Naive thymus-derived CD4-positive, alpha-beta T cell (primary cell): ENCODE results near the gene MSLN. TPM values are rescaled to one million over a fixed set of nuclear protein-coding genes. Genes with fewer than 3 reads are reported as not detected.

ENCODE experiments used
- microRNA-seq: library from miRNA; unstranded; fragments of <30 nt; microRNA quantifications from one replicate; pipeline ENCODE4 v1.2.0, GENCODE V29; 2022; ENCODE audit warnings: borderline microRNAs expressed
- polyA plus RNA-seq, 2 donors: library from polyadenylated mRNA; unstranded; fragments of 300-500 nt; fragmentation: Illumina TruSeq; gene quantifications; one replicate each; pipeline ENCODE4 v1.2.3, GENCODE V29; 2021
- total RNA-seq, 6 experiments: library from RNA in 5 of 6; stranded (reverse) in 5 of 6; gene quantifications; 1 replicate in 5 of 6; 2 replicates in 1 of 6; pipeline ENCODE4 v1.2.3 and lab custom pipeline; 2021 to 2026

MSLN gene
- total and polyA plus RNA-seq, 7 experiments from 2014 or later, result 0.64 TPM; not detected in 6

Small RNA genes within 50 kb of the gene (microRNA-seq; reads per million reads assigned to microRNA genes)
- gene MIR662, result not detected

Other genes starting within 250 kb of the MSLN start
- 10 to 100 TPM; 51.0 to 89.8 (median 55.6) TPM for gene CAPN15, start 233.0 kb upstream of the MSLN start, total RNA-seq
- 1 to 10 TPM; 3.2 to 7.5 TPM for gene CAPN15, start 233.0 kb upstream of the MSLN start, polyA plus RNA-seq
- not detected for gene PRR35, start 200.3 kb upstream of the MSLN start, total RNA-seq
- gene PRR35, start 200.3 kb upstream of the MSLN start, polyA plus RNA-seq, result not detected
- gene NHLRC4, start 193.7 kb upstream of the MSLN start, total RNA-seq, result 1 to 10 TPM; 1.6 to 5.8 (median 3.2) TPM
- gene NHLRC4, start 193.7 kb upstream of the MSLN start, polyA plus RNA-seq, result 1 to 10 TPM; 4.6 to 5.1 TPM
- 10 to 100 TPM; 27.1 to 63.0 (median 45.1) TPM for gene PIGQ, start 190.8 kb upstream of the MSLN start, total RNA-seq
- 10 to 100 TPM; 12.3 to 16.2 TPM for gene PIGQ, start 190.8 kb upstream of the MSLN start, polyA plus RNA-seq
- 10 to 100 TPM; 15.8 to 23.2 (median 17.8) TPM for gene RAB40C, start 170.7 kb upstream of the MSLN start, total RNA-seq
- 10 to 100 TPM in 1 of 2 donors, 1 to 10 TPM in 1; 7.9 to 17.5 TPM for gene RAB40C, start 170.7 kb upstream of the MSLN start, polyA plus RNA-seq
- under 1 TPM; 0.34 to 0.81 (median 0.56) TPM for gene WFIKKN1, start 129.7 kb upstream of the MSLN start, total RNA-seq
- gene WFIKKN1, start 129.7 kb upstream of the MSLN start, polyA plus RNA-seq, result not detected
- 10 to 100 TPM; 41.7 to 97.5 (median 64.0) TPM for gene METTL26, start 124.4 kb upstream of the MSLN start, total RNA-seq
- 10 to 100 TPM; 95.8 to 96.9 TPM for gene METTL26, start 124.4 kb upstream of the MSLN start, polyA plus RNA-seq
- 10 to 100 TPM; 21.4 to 33.6 (median 28.8) TPM for gene MCRIP2, start 118.9 kb upstream of the MSLN start, total RNA-seq
- 10 to 100 TPM; 26.8 to 35.8 TPM for gene MCRIP2, start 118.9 kb upstream of the MSLN start, polyA plus RNA-seq
- 10 to 100 TPM; 11.7 to 70.6 (median 13.9) TPM for gene WDR90, start 111.4 kb upstream of the MSLN start, total RNA-seq
- under 1 TPM; 0.56 to 0.63 TPM for gene WDR90, start 111.4 kb upstream of the MSLN start, polyA plus RNA-seq
- 100 to 1,000 TPM; 145 to 232 (median 186) TPM for gene RHOT2, start 92.6 kb upstream of the MSLN start, total RNA-seq
- gene RHOT2, start 92.6 kb upstream of the MSLN start, polyA plus RNA-seq, result 10 to 100 TPM; 32.7 to 56.7 TPM
- gene RHBDL1, start 85.1 kb upstream of the MSLN start, total RNA-seq, result 1 to 10 TPM in 4 of 5 experiments, under 1 TPM in 1; 0.65 to 3.1 (median 1.6) TPM
- gene RHBDL1, start 85.1 kb upstream of the MSLN start, polyA plus RNA-seq, result not detected
- 100 to 1,000 TPM in 1 of 5 experiments, 10 to 100 TPM in 4; 68.6 to 105 (median 77.4) TPM for gene STUB1, start 80.3 kb upstream of the MSLN start, total RNA-seq
- gene STUB1, start 80.3 kb upstream of the MSLN start, polyA plus RNA-seq, result 100 to 1,000 TPM; 132 to 159 TPM
- gene JMJD8, start 76.4 kb upstream of the MSLN start, total RNA-seq, result 10 to 100 TPM; 26.8 to 48.1 (median 37.2) TPM
- 10 to 100 TPM; 43.2 to 62.1 TPM for gene JMJD8, start 76.4 kb upstream of the MSLN start, polyA plus RNA-seq
- gene WDR24, start 70.3 kb upstream of the MSLN start, total RNA-seq, result 10 to 100 TPM; 13.3 to 19.4 (median 16.5) TPM
- gene WDR24, start 70.3 kb upstream of the MSLN start, polyA plus RNA-seq, result 10 to 100 TPM; 10.6 to 21.2 TPM
- gene FBXL16, start 54.9 kb upstream of the MSLN start, total RNA-seq, result 10 to 100 TPM; 13.2 to 45.4 (median 18.0) TPM
- 10 to 100 TPM; 11.1 to 21.1 TPM for gene FBXL16, start 54.9 kb upstream of the MSLN start, polyA plus RNA-seq
- gene METRN, start 45.6 kb upstream of the MSLN start, total RNA-seq, result 1 to 10 TPM; 4.8 to 5.1 (median 5.0) TPM
- gene METRN, start 45.6 kb upstream of the MSLN start, polyA plus RNA-seq, result 1 to 10 TPM; 3.7 to 4.5 TPM
- gene ANTKMT, start 39.6 kb upstream of the MSLN start, total RNA-seq, result 10 to 100 TPM; 11.9 to 20.7 (median 13.6) TPM
- 10 to 100 TPM; 14.7 to 26.8 TPM for gene ANTKMT, start 39.6 kb upstream of the MSLN start, polyA plus RNA-seq
- gene CCDC78, start 34.3 kb upstream of the MSLN start, total RNA-seq, result 1 to 10 TPM; 2.6 to 4.4 (median 3.0) TPM
- not detected for gene CCDC78, start 34.3 kb upstream of the MSLN start, polyA plus RNA-seq
- 10 to 100 TPM in 3 of 5 experiments, 1 to 10 TPM in 2; 5.5 to 14.6 (median 10.7) TPM for gene HAGHL, start 33.6 kb upstream of the MSLN start, total RNA-seq
- 1 to 10 TPM in 1 of 2 donors, under 1 TPM in 1; 0.72 to 1.1 TPM for gene HAGHL, start 33.6 kb upstream of the MSLN start, polyA plus RNA-seq
- gene CIAO3, start 19.7 kb upstream of the MSLN start, total RNA-seq, result 10 to 100 TPM; 39.0 to 55.5 (median 46.1) TPM
- 10 to 100 TPM; 13.9 to 34.9 TPM for gene CIAO3, start 19.7 kb upstream of the MSLN start, polyA plus RNA-seq
- gene RPUSD1, start 27.6 kb downstream of the MSLN start, total RNA-seq, result 10 to 100 TPM; 16.3 to 34.3 (median 30.3) TPM
- 10 to 100 TPM; 21.2 to 42.9 TPM for gene RPUSD1, start 27.6 kb downstream of the MSLN start, polyA plus RNA-seq
- 10 to 100 TPM; 32.0 to 74.8 (median 51.7) TPM for gene CHTF18, start 27.9 kb downstream of the MSLN start, total RNA-seq
- 1 to 10 TPM; 4.5 to 8.2 TPM for gene CHTF18, start 27.9 kb downstream of the MSLN start, polyA plus RNA-seq
- not detected for gene GNG13, start 40.0 kb downstream of the MSLN start, total RNA-seq
- not detected for gene GNG13, start 40.0 kb downstream of the MSLN start, polyA plus RNA-seq
- 10 to 100 TPM; 25.9 to 63.1 (median 43.1) TPM for gene LMF1, start 210.2 kb downstream of the MSLN start, total RNA-seq
- gene LMF1, start 210.2 kb downstream of the MSLN start, polyA plus RNA-seq, result 10 to 100 TPM; 10.6 to 19.4 TPM
- 1 to 10 TPM in 4 of 5 experiments, under 1 TPM in 1; 0.07 to 5.4 (median 4.7) TPM for gene SOX8, start 221.0 kb downstream of the MSLN start, total RNA-seq
- gene SOX8, start 221.0 kb downstream of the MSLN start, polyA plus RNA-seq, result 1 to 10 TPM; 2.3 to 3.1 TPM